NCI-H82 (cell line): ENCODE measurements around the gene LYZL6.

ENCODE experiments used
- DNase-seq: peaks from one replicate; lab custom pipeline; 2025; lab: John Stamatoyannopoulos, UW

The LYZL6 gene

DNA sequence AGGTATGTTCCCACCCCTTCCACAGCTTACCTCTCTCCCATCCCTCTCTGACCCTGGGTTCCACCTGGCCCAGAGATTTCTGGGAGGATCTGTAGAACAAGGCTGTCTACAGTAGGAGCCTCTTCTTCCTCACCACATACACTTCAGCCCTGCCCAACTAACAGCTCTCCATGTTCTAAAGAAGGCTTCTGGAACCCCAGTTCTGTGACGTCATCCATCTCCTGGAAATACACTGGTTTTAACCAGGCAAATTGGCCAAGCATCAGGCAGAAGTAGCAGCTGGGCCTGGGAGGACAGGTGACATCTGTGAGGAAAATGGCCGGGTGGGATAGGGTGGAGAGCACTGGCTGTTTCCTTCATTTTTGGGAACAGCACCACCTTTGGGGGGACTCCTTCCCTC is at the start of gene LYZL6:
Gene LYZL6, minus strand, starts transcription at position 177 of the 400 bp plus-strand sequence. CDS start 4,357 bp downstream, outside the sequence.
- no peak for DNase-seq

DNA sequence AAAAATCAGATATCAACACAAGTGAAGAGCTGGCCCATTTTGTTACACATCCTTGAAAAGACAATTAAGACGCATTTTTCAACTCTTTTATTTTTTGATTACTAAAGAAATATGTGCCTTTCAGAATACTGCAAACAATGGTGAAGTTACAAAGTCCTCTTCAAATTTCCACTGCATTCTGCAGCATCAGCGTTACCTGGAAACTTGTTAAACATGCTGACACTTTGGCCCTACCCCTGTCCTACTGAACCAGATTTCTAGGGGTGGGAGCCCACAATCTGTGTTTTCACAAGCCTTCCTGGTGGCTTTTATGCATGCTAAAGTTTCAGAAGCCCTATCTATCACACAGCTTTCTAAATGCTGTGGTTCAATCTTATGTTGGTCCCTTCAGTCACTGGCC is 47.6 kb upstream of the LYZL6 start:
- no peak for DNase-seq

DNA sequence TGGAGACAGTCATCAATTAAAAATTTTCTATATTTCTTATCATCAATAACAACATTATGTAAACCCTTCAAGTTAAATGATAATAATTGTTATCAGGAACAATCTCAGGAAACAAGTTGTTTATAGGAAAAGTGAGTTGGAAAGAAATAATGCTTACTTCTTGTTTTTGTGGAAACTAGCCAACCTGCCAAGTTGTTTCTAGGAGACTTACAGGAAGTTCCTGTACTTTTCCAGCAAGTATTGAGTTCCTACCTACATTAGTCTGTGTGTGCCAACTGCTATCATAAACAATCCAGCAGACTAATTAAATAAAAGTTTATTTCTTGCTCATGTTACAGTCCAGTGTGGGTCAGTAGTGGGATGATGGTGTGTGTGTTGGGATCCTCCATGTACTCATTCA is 44.7 kb upstream of the LYZL6 start:
- DNase-seq, result no peak

GRCh38 chr17:35986643-35987042 is 43.1 kb upstream of the LYZL6 start, which contains the start of gene CCL14:
Gene CCL14, minus strand, starts transcription at chr17:35986729. Its CDS starts 80 bp downstream, at chr17:35986649.
- no peak for DNase-seq

DNA sequence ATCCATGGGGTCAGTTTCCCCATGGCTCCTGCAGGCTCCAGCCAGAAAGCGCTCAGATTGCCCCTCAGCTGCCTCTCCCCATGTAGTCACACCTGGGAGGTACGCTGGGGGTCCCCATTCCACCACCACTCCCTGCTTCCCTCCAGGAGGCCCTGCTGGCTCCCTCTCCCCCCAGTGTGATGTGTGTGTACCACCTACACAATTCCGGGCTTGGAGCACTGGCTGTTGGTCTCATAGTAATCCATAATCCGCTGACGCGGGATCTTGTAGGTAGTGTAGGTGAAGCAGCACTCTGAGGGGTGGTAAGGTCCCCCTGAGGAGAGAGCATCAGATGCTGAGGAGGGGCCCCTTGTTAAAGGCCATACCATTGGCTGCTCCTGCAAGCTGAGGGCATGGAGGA is 40.6 kb upstream of the LYZL6 start:
- DNase-seq, result no peak

- DNase-seq, result no peak
These were observed 39.1 kb upstream of the LYZL6 start for GRCh38 chr17:35982409-35983191.

- peak; percentile 51 for DNase-seq
These were observed 38.4 kb upstream of the LYZL6 start for GRCh38 chr17:35981908-35982330.

DNA sequence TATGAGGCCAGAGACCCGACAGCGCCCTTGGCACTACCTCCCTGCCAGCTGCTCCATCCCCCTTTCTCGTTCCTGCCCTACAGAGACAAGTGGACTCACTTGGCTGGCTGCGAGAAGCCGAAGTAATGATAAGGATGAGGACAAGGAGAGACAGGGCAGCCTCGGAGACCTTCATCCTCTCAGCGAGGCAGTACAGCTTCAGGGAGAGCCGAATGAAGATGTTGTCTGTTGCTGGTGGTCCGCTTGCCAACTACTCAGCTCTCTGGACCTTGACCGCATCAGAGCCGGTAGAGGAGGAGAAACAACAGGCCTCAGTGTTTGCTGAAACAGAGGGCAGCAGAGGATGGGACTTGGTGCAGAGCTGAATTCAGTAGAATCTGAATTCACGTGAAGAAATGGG is 37.7 kb upstream of the LYZL6 start, which contains the start of gene CCL16:
Gene CCL16, minus strand, starts transcription at position 252 of the 400 bp plus-strand sequence. Its CDS starts 77 bp downstream, at position 175.
- DNase-seq, result no peak

- no peak for DNase-seq
These were observed 34.8 kb upstream of the LYZL6 start for GRCh38 chr17:35978346-35978745.

GRCh38 chr17:35977509-35977908 is 34.0 kb upstream of the LYZL6 start:
- DNase-seq, result no peak

DNA sequence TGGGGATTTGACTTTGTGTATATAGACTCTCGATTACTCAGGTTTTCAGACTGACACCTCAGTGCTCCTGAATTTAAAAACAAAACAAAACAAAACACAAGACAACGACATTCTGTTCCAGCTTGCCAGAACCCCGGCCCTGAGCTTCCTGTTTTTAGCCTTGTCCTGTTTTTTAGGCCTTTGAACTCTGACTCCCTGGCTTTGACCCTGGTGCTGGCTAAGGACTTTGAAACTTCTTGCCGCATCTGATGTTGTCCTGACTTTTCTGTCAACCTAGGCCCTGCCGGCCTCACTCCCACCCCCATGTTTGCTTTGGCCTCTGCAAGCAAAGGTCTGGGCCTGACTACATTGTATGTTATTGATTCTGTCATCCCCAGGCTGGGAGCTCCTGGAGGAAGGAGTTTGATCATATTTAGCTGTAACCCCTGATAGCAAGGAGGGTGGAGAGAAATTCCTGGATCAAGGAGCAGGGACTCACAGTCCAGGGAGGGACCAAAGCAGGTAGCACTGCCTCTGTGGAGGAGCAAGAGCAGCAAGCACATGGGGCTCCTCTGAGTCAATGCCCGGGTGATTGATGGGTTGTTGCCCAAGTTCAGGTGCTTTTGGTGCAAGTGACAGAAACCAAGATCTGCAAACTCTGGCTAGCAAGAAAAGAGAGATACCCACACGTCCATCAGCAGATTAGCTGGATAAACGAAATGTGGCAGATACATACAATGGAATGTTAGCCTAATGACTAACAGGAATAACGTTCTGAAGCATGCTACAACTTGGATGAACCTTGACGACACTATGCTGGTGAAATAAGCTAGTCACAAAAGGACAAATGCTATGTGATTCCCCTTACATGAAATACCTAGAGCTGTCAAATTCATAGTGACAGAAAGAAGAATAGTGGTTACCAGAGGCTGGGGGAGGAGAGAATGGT is 30.1 kb upstream of the LYZL6 start:
- no peak for DNase-seq

- DNase-seq, result no peak
These were observed 29.4 kb upstream of the LYZL6 start for GRCh38 chr17:35972945-35973332.

DNA sequence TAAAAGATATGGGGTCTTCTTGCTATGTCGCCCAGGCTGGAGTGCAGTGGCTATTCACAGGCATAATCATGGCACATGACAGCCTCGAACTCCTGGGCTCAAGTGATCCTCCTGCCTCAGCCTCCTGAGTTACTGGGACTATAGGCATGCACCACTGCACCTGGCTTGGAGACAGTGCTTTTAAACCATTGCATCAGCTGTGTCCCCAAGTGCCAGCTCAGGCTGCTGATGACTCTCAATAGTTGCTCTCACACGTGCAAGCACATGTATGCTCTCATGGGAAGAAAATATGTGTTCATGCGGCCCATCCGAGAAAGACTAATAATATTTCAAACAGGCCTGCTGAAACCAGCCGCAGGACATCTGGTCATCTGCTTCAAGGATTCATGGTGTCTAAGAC is 29.0 kb upstream of the LYZL6 start:
- no peak for DNase-seq

DNA sequence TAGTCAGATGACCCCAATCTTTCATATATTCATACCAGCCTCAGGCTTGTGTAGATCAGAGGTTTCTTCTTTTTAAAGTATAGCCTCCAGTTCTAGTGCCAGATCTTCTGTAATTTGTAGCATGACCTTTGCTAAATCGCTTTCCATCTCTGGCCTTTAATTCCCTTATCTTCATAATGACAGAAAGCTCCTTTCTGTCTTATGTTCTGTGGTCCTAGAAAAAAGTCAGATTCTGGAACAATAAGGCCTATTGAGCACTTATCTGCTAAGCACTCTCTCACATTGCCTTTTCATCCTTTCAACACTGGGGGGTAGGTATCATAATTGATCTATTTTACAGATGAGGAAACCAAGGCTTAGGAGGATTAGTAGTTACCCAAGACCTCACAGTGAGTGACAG is 28.6 kb upstream of the LYZL6 start:
- no peak for DNase-seq

DNA sequence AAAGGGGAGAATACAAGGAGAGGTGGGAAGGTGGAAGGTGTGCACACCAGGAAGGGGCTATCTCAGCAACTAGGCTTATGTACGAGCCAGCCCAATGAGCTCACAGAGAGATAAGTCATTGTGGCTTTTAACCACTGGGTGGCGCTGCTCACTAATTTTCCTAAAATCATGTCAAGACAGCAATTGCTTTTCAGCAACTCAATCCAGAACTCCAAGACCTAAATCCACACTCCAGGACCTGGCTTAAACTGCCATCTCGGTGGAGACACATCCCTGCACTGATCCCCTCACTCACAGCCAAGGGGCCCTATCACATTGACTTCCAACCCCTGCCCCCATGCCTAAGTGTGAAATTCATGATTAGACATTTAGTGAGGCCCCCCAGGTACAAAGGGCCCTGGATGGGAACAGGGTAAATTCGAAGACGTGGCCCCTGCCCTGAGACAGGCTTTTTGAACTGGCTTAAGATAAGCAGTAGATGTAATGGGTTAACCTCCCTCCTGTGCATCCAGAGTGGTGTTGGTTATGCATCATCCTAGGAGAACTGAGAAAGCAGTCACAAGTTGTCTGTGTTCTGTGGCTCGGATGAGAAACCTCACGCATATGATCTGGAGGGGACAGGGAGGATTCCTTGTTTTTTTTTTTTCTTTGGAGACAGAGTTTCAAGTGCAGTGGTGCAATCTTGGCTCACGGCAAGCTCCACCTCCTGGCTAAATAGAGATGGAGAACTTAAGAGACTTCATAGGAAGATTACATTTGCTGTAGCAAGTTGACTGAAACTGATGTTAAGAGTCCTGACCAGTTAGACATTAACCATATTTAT is 26.3 kb upstream of the LYZL6 start:
- peak; percentile 94 for DNase-seq

- no peak for DNase-seq
These were observed 25.1 kb upstream of the LYZL6 start for GRCh38 chr17:35968520-35969054.

GRCh38 chr17:35965272-35965671 is 21.8 kb upstream of the LYZL6 start:
- no peak for DNase-seq

DNA sequence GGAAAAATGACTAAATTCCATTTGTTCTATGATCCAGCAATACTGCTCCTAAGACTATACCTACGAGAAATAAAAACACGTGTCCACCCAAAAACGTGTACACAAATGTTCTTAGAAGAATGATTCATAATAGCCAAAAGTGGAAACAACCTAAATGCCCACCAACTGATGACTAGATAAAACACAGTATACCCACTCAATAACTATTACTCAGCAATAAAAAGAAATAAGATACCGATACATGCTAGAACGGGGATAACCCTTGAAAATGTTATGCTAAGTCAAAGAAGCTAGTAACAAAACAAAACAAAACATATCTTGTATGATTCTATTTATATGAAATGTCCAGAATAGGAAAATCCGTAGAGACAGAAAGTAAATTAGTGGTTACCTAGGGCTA is 20.1 kb upstream of the LYZL6 start:
- DNase-seq, result no peak

- no peak for DNase-seq
These were observed 10.2 kb upstream of the LYZL6 start for GRCh38 chr17:35953720-35954119.

- no peak for DNase-seq
These were observed 5.9 kb upstream of the LYZL6 start for GRCh38 chr17:35949401-35949800.

- no peak for DNase-seq
These were observed 4.6 kb upstream of the LYZL6 start for GRCh38 chr17:35948092-35948491.

DNA sequence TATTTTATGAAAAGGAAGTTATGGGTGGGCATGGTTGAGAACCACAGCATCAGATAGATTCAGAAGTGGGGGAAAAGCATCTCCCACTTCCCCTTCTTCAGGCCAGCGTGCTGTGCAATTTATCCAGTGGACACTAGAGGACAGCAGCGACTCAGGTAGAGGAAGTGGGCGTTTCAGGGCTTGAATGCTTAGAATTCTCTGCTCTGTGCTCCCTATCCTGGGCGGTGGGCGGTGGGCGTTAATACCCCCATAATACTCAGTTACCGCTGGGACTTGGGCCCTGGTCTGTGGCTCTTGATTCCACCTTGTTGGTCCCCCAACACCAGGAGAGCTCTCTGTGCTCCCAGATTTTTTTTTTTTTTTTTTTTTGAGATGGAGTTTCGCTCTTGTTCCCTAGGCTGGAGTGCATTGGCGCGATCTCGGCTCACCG is 3.7 kb upstream of the LYZL6 start:
- DNase-seq, result peak; percentile 82
